HepG2 (cell line): ENCODE measurements around the gene LIM2.

Source experiments
- HIVEP1 ChIP-seq: sonication (generic); formaldehyde crosslinking; IDR thresholded peaks from 2 replicates; pipeline ENCODE4 v1.4.0; 2020; ENCODE audit warnings: mild to moderate bottlenecking, missing genetic modification reagents
- RAD51 ChIP-seq: fragments of 450-650 bp; IDR thresholded peaks from 2 replicates; pipeline ENCODE4 v1.6.1; 2016; ENCODE audit warnings: borderline replicate concordance
- SP1 ChIP-seq, 2 experiments: fragments of 450-650 bp in 1 of 2; sonication (generic) in 1 of 2; formaldehyde crosslinking in 1 of 2; IDR thresholded peaks; 2 replicates each; pipeline versions ENCODE4 v1.4.0 to v1.6.1; 2016 to 2020; ENCODE audit warnings: missing genetic modification reagents in 1 of 2
- ZNF18 ChIP-seq: sonication (generic); formaldehyde crosslinking; IDR thresholded peaks from 2 replicates; pipeline ENCODE4 v1.8.0; 2022; ENCODE audit warnings: mild to moderate bottlenecking, missing genetic modification reagents; ENCODE audit not compliant: insufficient replicate concordance

GRCh38 chr19:51392701-51393100, 4.9 kb upstream of the LIM2 start:
- TF ChIP-seq HIVEP1 (no peak), RAD51 (no peak), SP1 (IDR thresholded peaks at IDR 0.05) (no peak), SP1 (CRISPR knock-in tag; IDR thresholded peaks at IDR 0.05) (no peak), ZNF18 (no peak)
